ENCODE results near the gene LRRC1. TPM values are rescaled to one million over a fixed set of nuclear protein-coding genes. Genes with fewer than 3 reads are reported as not detected.

LRRC1 gene
- total and polyA plus RNA-seq, 2 experiments from 2014 or later = 11.3 to 16.6 TPM

DNA sequence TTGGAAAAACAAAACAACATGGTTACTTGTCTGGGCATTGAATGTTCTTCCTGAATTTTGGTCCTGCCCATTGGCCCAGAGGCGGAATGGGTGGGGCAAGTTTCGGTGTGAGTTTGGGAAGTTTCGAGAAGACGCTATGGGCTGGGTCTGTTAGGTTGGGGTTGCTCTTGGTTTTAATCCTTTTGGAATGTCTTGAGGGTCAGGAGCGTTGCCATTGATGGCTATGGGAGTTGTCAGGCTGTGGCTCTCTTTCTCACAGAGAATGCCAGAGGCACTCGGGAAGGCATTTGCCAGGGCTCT, 135.0 kb downstream of the LRRC1 start:
- Mint-ChIP-seq H3K27me3 (ENCODE audit: insufficient read depth, low read depth, poor library complexity) (no peaks in the 10 kb centered on the region), H3K4me1 (peaks cover 4% of the 10 kb centered on the region; the same call in 2 of the 3 replicates), H3K9me3 (peaks cover 14% of the 10 kb centered on the region; the same call in 2 of the 3 replicates), H3K27ac (no peak overlapping the region), H3K36me3 (ENCODE audit: low read depth) (peaks cover 22% of the 10 kb centered on the region; the same call in 2 of the 3 replicates), H3K4me3 (no peak overlapping the region)
- no peaks in the 10 kb centered on the region for H3K79me2 ChIP-seq (replicated peaks; ENCODE audit: insufficient read depth)
- no peak overlapping the region for H3K4me2 ChIP-seq
- H2AFZ ChIP-seq = no peak overlapping the region
- no peak for ATAC-seq
- no peak for TF ChIP-seq STAT1 (IDR thresholded peaks at IDR 0.05; ENCODE audit: unreplicated experiment)
- TF ChIP-seq EZH2phosphoT487 (IDR thresholded peaks at IDR 0.05; ENCODE audit: unreplicated experiment) = no peak
- TF ChIP-seq, protein P1, sequence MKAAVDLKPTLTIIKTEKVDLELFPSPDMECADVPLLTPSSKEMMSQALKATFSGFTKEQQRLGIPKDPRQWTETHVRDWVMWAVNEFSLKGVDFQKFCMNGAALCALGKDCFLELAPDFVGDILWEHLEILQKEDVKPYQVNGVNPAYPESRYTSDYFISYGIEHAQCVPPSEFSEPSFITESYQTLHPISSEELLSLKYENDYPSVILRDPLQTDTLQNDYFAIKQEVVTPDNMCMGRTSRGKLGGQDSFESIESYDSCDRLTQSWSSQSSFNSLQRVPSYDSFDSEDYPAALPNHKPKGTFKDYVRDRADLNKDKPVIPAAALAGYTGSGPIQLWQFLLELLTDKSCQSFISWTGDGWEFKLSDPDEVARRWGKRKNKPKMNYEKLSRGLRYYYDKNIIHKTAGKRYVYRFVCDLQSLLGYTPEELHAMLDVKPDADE (IDR thresholded peaks at IDR 0.05) = no peak
- TF ChIP-seq POLR2AphosphoS5 (IDR thresholded peaks at IDR 0.05; ENCODE audit: low read depth) = no peak
- no peak for TF ChIP-seq CREB1 (CRISPR knock-in tag; IDR thresholded peaks at IDR 0.05; ENCODE audit: low read depth)
- H3K27ac ChIP-seq (ENCODE audit: low read depth) = no peak overlapping the region
- no peak overlapping the region for H3K4me3 ChIP-seq
- no peaks in the 10 kb centered on the region for H3F3A ChIP-seq (replicated peaks; ENCODE audit: low read depth)
- H3K9me2 ChIP-seq (ENCODE audit: insufficient read depth) = no peaks in the 10 kb centered on the region
- no peaks in the 10 kb centered on the region for H4K20me1 ChIP-seq (replicated peaks; ENCODE audit: insufficient read depth)
- no peak for DNase-seq (ENCODE audit: low spot score)
- H3K36me3 ChIP-seq (ENCODE audit: insufficient read depth) = no peaks in the 10 kb centered on the region
- H3K27me3 ChIP-seq (ENCODE audit: insufficient read depth) = no peaks in the 10 kb centered on the region
- H3K4me1 ChIP-seq (ENCODE audit: insufficient read depth) = 0 out of 2 replicates have a peak, but pooled peaks cover under 1% of the 10 kb centered on the region

DNA sequence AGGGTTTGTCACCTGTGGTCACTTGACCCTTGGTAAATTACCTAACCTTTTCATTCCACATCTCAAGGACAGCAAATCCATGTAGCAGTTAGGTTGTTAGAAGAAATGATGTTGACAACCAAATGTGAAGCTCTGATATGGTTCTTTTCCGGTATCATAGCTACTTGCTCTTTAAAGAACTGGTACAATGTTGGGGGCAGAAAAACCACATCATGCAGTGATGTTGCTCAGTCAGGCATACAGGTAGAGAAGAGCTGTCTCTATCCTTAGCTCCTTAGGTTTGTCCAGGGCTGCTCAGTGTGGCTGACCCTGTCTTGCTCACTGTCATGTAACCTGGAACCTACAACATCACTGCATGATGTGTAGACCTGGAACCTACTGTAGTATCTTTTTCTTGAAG, 135.5 kb downstream of the LRRC1 start:
- H3K9me3 Mint-ChIP-seq = peaks cover 14% of the 10 kb centered on the region; the same call in 2 of the 3 replicates
- peaks cover 22% of the 10 kb centered on the region; the same call in 2 of the 3 replicates for H3K36me3 Mint-ChIP-seq (ENCODE audit: low read depth)
- no peaks in the 10 kb centered on the region for H3K4me1 ChIP-seq (ENCODE audit: insufficient read depth)
- no peaks in the 10 kb centered on the region for H3K79me2 ChIP-seq (replicated peaks; ENCODE audit: insufficient read depth)
- H3K4me1 Mint-ChIP-seq = peaks cover 3% of the 10 kb centered on the region; the same call in 1 of the 3 replicates
- no peak overlapping the region for H3K4me2 ChIP-seq
- H3F3A ChIP-seq (replicated peaks; ENCODE audit: low read depth) = no peaks in the 10 kb centered on the region
- no peak overlapping the region for H2AFZ ChIP-seq
- no peaks in the 10 kb centered on the region for H3K36me3 ChIP-seq (ENCODE audit: insufficient read depth)
- H3K9me2 ChIP-seq (ENCODE audit: insufficient read depth) = no peaks in the 10 kb centered on the region
- no peaks in the 10 kb centered on the region for H3K27me3 ChIP-seq (ENCODE audit: insufficient read depth)
- TF ChIP-seq, protein P2, sequence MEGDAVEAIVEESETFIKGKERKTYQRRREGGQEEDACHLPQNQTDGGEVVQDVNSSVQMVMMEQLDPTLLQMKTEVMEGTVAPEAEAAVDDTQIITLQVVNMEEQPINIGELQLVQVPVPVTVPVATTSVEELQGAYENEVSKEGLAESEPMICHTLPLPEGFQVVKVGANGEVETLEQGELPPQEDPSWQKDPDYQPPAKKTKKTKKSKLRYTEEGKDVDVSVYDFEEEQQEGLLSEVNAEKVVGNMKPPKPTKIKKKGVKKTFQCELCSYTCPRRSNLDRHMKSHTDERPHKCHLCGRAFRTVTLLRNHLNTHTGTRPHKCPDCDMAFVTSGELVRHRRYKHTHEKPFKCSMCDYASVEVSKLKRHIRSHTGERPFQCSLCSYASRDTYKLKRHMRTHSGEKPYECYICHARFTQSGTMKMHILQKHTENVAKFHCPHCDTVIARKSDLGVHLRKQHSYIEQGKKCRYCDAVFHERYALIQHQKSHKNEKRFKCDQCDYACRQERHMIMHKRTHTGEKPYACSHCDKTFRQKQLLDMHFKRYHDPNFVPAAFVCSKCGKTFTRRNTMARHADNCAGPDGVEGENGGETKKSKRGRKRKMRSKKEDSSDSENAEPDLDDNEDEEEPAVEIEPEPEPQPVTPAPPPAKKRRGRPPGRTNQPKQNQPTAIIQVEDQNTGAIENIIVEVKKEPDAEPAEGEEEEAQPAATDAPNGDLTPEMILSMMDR (conservative IDR thresholded peaks at IDR 0.05; ENCODE audit: low read depth in 2 of 2) = no peak
- no peak for TF ChIP-seq NANOG (IDR thresholded peaks at IDR 0.05; ENCODE audit: borderline replicate concordance)
- H3K27ac Mint-ChIP-seq = no peak overlapping the region
- no peak overlapping the region for H3K27ac ChIP-seq (ENCODE audit: low read depth)
- ATAC-seq = no peak
- no peak for DNase-seq (ENCODE audit: low spot score)
- no peak overlapping the region for H3K4me3 ChIP-seq
- H3K4me3 Mint-ChIP-seq = no peak overlapping the region
- no peaks in the 10 kb centered on the region for H3K27me3 Mint-ChIP-seq (ENCODE audit: insufficient read depth, low read depth, poor library complexity)
- no peaks in the 10 kb centered on the region for H4K20me1 ChIP-seq (replicated peaks; ENCODE audit: insufficient read depth)

DNA sequence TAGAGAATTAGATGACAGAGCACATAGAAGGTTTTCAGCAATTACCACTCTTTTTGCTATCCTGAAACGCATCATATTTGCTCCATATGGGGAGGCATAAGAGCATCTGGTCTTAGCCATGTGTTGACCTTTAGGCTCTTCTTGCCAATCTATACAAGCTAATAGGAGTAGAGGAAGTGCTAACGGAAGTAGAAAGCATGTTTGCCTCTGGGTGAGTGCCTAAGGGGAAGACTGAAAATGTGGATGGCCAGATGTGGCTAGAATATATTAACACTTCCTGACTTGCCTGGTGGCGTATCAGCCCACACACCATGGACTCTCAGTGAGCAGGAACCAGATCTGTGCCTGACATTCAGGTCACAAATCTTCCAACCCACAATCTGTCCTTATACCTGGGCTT, 136.3 kb downstream of the LRRC1 start:
- Histone ChIP-seq H3K36me3 (ENCODE audit: insufficient read depth) (no peaks in the 10 kb centered on the region), H3K4me1 (ENCODE audit: insufficient read depth) (no peaks in the 10 kb centered on the region), H3K4me3 (no peak overlapping the region), H3K9me2 (ENCODE audit: insufficient read depth) (no peaks in the 10 kb centered on the region), H3K4me2 (no peak overlapping the region), H3K27ac (ENCODE audit: low read depth) (no peak overlapping the region), H4K20me1 (replicated peaks; ENCODE audit: insufficient read depth) (no peaks in the 10 kb centered on the region), H2AFZ (no peak overlapping the region), H3F3A (replicated peaks; ENCODE audit: low read depth) (no peaks in the 10 kb centered on the region), H3K27me3 (ENCODE audit: insufficient read depth) (no peaks in the 10 kb centered on the region), H3K79me2 (replicated peaks; ENCODE audit: insufficient read depth) (no peaks in the 10 kb centered on the region)
- Mint-ChIP-seq H3K9me3 (peaks cover 14% of the 10 kb centered on the region; the same call in 2 of the 3 replicates), H3K4me1 (peaks cover 3% of the 10 kb centered on the region; the same call in 1 of the 3 replicates), H3K4me3 (no peak overlapping the region), H3K36me3 (ENCODE audit: low read depth) (peaks cover 22% of the 10 kb centered on the region; the same call in 2 of the 3 replicates), H3K27me3 (ENCODE audit: insufficient read depth, low read depth, poor library complexity) (no peaks in the 10 kb centered on the region), H3K27ac (no peak overlapping the region)
- DNase-seq (ENCODE audit: low spot score) (no peak), ATAC-seq (no peak)
- TF ChIP-seq ZNF114 (CRISPR knock-in tag; IDR thresholded peaks at IDR 0.05) (no peak), JUNB (IDR thresholded peaks at IDR 0.05; ENCODE audit: unreplicated experiment) (no peak), EZH2 (IDR thresholded peaks at IDR 0.05; ENCODE audit: low read depth, unreplicated experiment) (no peak), STAT1 (IDR thresholded peaks at IDR 0.05; ENCODE audit: unreplicated experiment) (no peak), CREB1 (CRISPR knock-in tag; IDR thresholded peaks at IDR 0.05; ENCODE audit: low read depth) (no peak), POLR2AphosphoS5 (IDR thresholded peaks at IDR 0.05; ENCODE audit: low read depth) (no peak), ZNF331 (CRISPR knock-in tag; IDR thresholded peaks at IDR 0.05; ENCODE audit: low read depth) (no peak)
